GM19397 (cell line): Measurements from ENCODE around the gene TSPAN11.

Experiments used
- ATAC-seq: cut with Tn5 transposase; IDR thresholded peaks from one replicate; pipeline ENCODE4 v1.9.1; 2021; ENCODE audit warnings: mild to moderate bottlenecking, moderate library complexity; ENCODE audit not compliant: unreplicated experiment

Gene TSPAN11

DNA sequence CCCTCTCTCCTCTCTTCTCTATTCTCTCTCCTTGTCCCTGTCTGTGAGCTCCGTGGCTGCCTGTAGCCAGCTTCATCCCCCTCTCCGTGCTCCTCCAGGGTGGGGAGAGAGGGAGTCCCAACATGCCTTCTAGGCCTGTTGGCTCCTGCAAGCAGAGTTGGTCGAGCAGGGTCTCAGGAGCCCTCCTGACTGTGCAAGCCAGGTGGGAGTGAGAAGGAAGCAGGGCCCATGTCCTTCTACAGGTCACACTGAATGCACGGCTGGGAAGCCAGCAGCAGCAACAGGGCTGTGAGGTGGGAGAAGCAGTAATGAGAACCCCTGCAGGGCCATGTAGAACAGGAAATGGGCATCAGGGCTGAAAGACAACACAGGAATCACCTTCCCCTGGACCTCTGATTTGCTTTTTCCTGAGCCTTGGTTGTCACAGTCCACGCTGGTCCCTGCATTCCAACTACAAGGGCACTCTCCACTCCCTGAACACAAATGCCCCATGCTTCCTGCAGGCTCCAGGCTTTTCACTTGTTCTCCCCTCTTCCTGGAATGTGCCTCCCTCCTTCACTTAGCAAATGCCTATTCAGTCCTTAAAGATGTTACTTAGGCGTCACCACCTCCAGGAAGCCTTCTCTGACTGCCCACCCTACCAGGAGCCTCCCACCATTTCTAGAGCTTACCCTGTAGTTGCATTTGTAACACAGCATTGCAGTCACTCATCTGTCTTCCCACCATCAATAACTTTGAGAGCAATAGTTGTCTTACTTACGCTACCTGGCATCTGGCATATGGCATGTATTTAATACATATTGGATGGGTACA is 51.2 kb downstream of the TSPAN11 start:
- ATAC-seq: no peak

DNA sequence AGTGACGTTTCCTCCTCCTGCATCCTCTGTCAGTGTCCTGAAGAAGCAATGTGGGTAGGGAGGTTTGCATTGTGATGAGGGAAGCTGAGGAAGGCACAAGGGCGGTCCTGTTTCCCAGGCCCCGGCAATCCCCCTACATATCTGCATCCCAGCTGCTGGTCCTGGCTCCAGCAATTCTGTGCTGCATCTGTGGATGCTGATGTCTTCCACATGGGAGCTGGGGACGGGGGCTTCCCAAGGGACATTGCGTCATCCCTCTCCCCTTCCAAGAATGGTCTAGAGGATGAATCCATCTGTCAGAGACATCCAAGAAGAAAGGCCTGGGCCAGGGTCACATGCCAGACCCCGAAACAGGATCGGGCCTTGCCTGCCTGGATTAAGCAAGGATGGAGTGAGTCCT is 52.1 kb downstream of the TSPAN11 start:
- ATAC-seq: no peak

DNA sequence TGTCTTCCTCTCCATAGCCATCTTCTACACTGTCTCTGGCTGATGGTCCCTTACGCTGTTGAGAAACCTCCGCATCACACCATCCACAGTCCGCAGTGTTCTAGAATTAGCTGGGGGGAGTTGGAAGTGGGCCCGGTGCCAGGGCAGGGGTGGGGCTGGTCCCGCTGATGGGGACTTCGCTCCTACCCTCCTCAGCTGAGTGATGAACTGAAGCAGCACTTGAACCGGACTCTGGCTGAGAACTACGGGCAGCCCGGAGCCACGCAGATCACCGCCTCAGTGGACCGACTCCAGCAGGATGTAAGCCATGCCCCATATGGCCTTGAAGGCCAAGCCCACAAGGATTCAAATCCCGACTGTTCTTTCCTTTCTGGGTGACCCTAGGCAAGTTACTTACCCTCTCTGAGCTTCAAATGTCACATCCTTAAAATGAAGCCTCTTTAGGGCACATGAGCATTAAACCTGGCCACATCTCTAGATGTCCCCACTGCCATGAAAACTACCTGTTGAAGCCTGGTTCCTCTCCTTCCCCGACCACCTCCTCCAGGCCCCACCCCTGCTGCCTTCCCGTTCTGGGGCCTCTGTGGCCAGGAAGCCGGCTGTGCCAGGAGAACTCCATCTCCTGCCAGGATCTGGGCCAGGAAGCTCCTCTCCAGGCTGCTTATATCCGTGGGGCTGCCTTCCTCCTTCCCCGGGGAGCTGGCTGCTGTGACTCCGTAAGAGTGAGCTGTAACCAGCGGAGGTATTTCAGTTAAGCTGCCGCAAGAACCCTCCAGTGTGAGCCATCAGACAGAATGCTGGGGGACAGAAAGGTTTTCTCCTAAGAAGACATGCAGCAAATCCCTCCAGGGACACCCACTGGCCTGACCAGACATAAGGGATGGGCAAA is 53.1 kb downstream of the TSPAN11 start:
- no peak for ATAC-seq

DNA sequence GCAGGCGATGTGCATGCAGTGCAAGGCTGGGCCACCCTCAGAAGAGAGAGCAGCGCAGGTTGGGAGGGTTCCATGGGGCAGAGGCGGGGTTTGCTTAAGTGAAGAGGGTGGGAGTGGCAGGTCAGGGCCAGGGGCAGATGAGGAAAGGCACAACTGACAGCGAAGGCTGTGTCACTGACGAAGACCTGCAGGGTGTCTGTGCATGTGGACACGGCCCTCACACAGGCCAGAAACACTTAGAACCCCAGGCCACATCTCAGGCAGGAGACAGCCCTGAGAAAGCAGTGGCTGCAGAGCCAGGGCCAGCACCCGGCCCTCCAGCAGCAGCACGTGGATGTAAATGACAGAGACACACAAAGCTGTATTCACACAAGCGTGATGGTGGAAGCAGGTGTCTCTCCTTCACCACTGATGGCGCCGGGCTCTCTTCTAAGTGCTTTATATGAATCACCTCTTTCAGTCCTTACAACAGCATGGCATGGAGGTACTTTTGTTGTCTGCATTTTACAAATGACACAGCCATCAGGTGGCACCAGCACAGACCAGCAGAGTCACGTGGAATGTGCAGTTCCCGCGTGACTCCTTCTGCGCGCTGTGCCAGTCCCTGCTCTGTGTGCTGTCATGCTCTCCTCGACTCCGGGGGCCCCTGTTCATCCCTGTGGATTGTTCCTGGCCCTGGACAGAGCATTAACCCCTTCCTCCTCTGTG is 54.6 kb downstream of the TSPAN11 start:
- ATAC-seq: no peak

DNA sequence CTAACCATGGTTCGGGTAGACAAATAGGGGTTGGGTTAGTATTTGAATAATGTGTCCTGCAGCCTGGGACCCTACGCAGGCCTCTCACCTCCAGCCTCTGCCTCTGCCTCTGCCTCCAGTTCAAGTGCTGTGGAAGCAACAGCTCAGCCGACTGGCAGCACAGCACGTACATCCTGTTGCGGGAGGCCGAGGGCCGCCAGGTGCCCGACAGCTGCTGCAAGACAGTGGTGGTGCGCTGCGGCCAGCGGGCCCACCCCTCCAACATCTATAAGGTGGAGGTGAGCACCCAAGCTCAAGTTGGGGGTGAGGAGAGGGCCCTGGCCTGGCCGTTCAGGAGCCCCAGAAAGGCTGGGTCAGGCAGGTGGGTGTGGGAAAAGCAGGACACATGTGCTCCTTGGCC is 55.9 kb downstream of the TSPAN11 start:
- no peak for ATAC-seq

DNA sequence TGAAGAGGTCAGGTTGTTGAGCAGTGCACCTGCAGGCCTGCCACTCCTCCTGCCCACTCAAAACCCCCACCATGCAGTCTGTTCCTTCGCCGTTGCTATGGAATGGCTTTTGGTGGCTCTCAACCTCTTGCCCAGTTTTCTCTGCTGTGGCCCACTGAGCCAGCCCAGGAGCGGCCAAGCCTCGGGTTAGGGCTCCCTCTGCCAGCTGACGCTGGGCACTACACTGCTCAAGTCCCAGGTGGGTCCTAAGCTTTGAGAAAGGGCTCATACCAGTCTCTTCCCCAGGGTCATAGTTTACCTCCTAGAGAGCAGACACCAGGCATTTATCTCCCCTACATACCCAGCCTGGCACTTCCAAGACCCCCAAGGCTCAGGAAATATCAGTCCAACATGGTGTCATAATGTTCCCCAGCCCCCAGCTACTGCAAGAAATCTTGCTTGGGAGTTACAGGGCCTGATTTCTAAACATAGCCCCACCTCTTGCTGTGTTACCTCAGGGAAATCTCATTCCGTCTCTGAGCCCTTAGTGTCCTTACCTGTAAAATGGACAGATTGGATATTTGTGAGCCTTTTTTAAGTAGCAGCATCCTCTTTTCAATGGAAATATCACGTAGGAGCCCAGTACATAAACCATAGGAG is 59.4 kb downstream of the TSPAN11 start:
- peak; percentile 46 for ATAC-seq

DNA sequence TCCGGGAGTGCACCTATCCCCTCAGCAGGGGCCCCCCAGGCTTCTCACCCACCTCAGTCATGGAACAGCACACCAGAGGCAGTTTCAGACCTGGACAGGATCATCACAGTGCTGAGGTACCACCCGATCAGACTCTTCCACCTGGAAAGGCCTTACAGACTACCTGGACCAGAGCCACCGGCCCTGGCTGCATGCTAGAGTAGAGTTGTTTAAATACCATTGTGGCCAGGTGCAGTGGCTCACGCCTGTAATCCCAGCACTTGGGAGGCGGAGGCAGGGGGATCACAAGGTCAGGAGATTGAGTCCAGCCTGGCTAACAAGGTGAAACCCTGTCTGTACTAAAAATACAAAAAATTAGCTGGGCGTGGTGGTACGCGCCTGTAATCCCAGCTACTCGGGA is 61.5 kb downstream of the TSPAN11 start:
- no peak for ATAC-seq

DNA sequence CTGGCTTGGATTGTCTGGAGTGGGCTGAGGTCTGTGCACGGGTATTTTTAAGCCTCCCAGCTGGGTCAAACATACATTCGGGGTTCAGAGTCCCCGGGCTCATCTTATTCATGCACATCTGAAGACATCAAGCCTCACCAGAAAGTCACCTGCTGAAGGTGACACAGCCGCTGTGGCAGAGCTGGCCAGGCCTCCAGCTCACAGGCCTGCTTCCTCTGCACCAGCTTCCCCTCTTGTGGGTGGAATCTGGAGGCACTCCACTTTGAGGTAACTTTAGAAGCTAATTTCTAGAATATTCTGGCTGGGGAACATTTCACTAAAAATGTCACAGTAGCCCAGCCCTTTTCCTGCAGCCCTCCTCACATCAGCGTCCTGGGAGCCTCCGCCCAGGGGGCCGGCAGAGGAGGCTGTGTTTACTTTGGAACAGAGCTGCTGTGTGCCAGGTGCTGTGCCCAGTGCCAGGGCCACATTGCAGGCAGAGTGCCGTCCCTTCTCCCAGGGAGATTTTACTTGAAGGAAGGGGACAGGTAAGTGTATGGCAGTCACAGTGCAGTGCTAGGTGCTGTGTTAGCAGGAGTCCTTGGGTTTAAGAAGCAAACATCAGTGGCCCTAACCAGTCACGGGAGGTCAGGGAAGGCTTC is 62.2 kb downstream of the TSPAN11 start:
- no peak for ATAC-seq

DNA sequence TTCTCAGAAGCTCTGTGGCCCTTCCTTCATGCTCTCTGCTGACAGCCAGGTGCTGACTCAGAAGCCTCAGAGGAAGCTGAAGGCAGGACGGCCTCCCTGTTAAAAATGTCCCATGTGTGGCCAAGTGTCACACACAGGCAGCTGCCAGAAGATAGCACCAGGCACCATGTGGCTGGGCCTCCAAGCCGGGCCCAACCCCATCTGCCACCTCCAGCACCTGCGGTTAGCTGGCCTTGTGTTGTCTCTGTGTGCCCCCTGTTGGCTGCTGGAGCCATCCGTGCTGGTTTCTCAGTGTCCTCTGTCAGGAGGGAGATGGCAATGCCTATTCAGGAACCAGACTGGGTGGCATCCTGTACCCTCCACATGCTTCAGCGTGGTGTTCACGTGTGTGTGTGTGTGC is 63.2 kb downstream of the TSPAN11 start:
- no peak for ATAC-seq

DNA sequence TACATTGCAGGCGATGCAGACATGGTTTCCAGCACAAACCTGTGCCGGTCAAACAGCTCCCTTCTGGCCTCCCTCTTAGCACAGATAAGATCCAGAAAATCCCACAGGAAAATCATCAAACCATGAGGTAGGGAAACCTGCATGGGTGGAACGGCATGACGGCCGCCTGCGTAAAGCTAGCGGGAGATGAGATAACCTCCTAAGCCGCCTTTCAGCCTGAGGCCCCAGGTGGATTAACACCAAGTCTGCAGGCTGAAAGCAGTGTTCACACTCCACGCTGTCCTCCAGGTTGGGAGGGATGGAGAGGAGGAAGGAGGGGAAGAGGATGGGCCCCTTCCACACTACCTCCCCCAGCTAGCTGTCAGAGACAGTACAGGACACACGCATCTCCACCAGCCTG is 63.8 kb downstream of the TSPAN11 start:
- ATAC-seq: no peak

DNA sequence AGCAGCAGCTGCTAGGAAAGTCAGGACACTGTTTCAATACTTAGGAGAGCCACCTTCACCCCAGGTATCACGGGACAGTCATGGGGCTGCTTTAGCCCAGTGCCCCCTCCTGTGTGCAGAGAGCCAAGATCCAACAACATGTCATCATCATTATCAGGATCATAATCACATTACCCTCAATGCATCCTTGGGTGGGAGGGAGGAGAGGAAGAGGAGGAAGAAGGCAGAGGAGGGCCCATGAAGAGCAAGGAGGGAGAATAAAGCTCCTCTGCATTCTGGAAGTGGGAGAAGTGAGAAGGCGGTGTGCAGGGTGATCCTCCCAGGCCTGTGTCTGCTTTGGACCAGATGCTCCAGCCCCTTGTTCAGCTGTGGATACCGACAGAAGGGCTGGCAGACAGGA is 64.2 kb downstream of the TSPAN11 start:
- ATAC-seq: no peak

DNA sequence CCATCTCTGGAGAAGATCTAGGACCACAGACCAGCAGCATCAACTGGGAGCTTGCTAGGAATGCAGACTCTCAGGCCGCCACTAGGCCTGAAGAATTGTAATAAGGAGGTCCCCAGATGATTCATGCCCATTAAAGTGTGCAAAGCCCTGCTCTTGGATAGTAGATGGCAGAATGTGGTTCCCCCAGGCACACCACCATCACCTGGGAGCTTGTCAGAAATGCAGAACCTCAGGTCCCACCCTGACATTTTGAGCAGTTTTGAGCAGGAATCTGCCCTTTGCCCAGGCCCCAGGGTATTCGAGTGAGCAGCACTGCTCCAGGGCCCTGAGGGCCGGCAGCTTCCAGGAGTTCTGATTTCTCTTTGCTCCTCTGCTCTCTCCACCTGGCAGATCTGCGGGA is 64.9 kb downstream of the TSPAN11 start:
- ATAC-seq: no peak

DNA sequence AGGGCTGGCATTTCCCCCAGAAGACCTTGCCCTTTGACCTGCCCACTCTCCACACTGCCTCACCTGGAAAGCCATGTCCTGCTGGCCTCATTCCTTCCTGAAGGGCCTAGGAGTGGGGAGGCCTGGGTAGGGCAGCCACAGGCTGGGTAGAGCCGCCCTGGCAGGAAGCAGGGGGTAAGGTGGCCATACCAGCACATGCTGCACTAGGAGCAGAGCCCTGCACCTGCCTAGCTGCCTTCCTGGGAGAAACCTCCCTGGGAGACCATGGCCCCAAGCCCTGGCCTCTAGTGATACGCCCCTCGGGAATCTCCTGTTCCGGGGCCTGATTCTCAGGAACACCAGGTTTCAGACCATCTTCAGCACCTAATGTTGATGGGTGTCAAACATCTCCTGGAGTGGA is 65.8 kb downstream of the TSPAN11 start:
- no peak for ATAC-seq

DNA sequence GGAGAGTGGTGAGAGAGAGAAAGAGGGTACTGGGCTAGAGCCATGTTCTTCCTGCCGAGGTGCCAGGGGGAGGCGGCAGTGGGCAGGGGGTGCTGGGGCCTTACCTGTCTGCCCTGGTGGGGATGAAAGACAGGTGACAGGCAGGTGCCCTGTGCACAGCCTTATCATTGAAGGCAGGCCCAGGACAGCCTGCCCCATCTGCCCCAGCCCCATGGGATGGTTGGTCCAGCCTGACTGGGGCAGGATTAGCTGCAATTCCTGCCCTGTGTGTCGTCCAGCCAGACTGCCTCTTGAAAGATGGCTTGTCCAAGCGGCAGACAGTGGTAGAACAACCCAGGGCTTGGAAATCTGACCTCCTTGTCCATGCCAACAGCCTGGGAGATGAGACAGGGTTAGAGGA is 67.2 kb downstream of the TSPAN11 start:
- no peak for ATAC-seq

DNA sequence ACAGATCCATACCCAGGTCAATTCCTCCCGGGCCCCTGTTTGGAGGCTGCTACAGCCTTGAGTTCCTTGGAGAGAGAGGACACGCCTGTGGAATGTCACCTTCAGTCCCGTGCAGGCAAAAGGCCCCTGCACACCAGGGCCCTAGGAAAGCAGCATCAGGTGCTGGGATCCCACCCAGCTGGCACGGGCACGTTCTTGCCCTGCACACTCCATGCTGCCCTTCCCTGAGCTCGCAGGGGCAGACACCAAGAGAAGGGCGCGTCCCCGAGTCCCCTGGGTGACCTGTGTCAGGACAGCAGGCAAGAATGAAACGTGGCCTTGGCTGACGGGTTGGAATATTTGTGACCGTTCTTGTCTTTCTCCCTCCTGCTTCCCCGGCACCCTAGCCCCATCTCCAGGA is 67.7 kb downstream of the TSPAN11 start:
- ATAC-seq: no peak

DNA sequence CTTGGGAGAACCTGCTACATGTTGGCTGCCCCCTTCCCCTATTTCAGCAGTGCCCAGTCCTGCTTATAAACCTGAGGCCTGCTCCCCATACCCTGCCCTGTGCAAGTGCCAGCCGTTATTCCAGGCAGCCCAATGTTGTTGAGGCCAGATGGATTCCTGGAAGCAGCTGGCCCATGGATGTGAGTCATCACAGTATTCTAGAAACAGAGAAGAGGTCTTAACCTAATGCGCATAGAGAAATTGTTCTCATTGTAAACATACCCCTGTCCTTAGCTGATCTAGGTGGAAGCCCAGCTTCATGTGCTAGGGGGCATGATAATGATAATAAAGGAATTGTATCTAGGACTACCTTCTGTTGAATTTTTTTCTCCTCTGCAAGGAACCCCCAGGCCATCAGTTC is 69.7 kb downstream of the TSPAN11 start:
- no peak for ATAC-seq

DNA sequence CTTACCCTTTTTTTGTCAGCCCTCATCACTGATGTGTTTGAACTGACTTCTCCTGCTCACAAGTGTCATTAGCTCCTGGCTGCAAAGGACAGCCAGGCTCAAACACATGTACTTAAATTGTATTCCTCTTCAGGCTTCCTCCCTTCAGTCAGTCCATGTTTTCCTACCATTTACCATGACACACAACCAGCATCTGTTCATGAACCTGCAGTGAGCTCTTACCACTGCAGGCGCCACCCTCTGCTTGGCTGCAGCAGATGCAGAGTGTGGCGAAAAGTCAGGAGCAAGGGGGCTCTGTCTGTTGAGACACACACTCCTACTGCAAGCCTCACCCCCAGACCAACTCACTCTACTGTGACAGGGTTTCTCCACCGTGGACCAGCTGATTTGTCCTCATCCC is 70.2 kb downstream of the TSPAN11 start:
- ATAC-seq: no peak

DNA sequence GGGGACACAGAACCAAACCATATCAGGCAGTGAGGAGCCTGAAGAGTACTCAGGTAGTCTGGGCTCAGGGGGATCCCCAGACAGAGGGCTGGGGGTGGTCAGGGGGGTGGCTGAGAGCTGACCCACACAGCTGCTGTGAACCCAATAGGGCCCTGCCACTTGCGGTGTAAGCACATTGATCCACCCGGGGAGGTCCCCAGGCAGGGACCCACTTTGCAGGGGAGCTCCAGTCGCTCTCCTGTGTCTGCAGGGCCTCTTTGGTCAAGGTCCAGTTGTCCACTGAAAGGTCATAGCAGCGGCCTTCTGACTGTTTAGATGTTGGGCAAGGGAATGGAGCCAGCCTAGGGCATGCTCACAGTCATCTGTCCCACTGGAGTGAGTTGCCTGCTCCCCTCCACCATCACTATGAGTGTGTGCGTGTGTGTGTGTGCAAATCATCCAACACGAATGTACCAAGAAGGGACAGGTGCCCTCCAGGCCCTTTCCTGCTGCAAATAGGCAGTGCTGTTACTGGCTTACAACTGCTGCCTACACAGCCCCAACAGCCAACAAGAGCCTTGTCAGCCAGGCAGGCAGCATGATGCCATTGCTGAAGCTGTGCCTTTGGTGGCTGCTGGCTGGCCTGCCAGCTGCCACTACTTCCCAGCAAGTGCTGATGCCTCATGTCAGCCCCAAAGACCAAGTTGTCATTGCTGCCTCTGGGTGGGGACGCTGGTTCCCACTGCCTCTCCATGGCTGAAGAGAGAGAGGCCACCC is 71.3 kb downstream of the TSPAN11 start:
- no peak for ATAC-seq

DNA sequence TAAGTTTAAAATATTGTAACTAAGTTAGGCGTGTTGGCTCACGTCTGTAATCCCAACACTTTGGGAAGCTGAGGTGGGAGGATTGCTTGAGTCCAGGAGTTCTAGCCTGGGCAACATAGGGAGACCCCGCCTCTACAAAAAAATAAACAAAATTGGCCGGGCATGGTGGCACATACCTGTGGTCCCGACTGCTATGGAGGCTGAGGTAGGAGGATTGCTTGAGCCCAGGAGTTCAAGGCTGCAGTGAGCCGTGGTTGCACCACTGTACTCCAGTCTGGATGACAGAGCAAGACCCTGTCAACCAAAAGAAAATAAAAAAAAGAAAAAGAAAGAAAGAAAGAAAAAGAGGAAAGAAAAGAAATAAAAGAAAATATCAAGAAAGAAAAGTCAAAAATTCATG is 72.5 kb downstream of the TSPAN11 start:
- no peak for ATAC-seq

DNA sequence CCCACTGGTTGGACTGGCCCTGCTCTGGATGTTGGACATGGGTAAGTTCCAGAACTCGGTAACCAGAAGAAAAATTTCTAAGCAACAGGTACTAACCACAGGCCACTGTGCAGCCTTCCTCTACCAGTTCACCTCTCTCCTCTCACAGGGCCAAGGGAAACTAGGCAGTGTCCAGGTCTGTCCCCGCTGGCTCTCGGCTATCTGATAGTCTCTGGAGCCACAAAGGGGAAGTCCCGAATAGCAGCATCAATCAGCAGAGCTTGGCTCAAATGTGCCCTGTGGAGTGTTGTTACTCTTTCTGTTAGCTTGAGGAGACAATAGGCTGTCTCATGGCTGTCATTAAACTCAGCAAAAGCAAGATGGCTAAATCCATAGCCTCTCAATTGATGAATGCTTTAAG is 73.2 kb downstream of the TSPAN11 start:
- ATAC-seq: no peak
